GM12878 (cell line): ENCODE measurements around the gene GID8. TPM values are rescaled to one million over a fixed set of nuclear protein-coding genes. Genes with fewer than 3 reads are reported as not detected.

Source experiments
- ATAC-seq: fragments of 200-7000 bp; cut with Tn5 transposase; 3 replicates; pipeline ENCODE4 v1.9.1; 2020; ENCODE audit warnings: mild to moderate bottlenecking, moderate library complexity
- BruUV-seq: library from RNA; stranded (reverse); fragments of 400-500 nt; replicated peaks from 2 replicates; lab custom pipeline; 2021; lab: Mats Ljungman, UMichigan
- CTCF ChIA-PET: fragments of 300-600 bp; sonication (Branson Sonifier 250); formaldehyde crosslinking; extraction: SDS; loops from one replicate; lab custom pipeline; 2021; ENCODE audit warnings: inconsistent platforms; lab: Yijun Ruan, JAX
- POLR2A ChIA-PET: fragments of 350-600 bp; formaldehyde crosslinking; extraction: SDS; loops from one replicate; lab custom pipeline; 2021; ENCODE audit warnings: inconsistent platforms; lab: Charles Lee
- RAD21 ChIA-PET: fragments of 300-600 bp; sonication (Branson Sonifier 250); formaldehyde crosslinking; loops from one replicate; lab custom pipeline; 2023; ENCODE audit warnings: antibody characterized with exemption; ENCODE audit not compliant: unreplicated experiment; lab: Charles Lee
- SMC1A ChIA-PET: fragments of 300-600 bp; sonication (Branson Sonifier 250); formaldehyde crosslinking; loops from one replicate; lab custom pipeline; 2023; ENCODE audit not compliant: unreplicated experiment, uncharacterized antibody; lab: Charles Lee
- DNase-seq: peaks from one replicate; pipeline ENCODE4 v3.0.0-alpha.2; 2011; ENCODE audit warnings: low read depth, low spot score
- FAIRE-seq: peaks from 3 replicates; lab custom pipeline; 2011; peaks lifted over from hg19 to GRCh38; lab: Jason Lieb, UNC
- H2AFZ ChIP-seq: 2 replicates; pipeline ENCODE4 v1.6.0; 2011; ENCODE audit warnings: low read depth, low read length, control low read depth; ENCODE audit not compliant: control insufficient read depth
- H3K27ac ChIP-seq: 2 replicates; pipeline ENCODE4 v1.5.1; 2011; ENCODE audit warnings: control low read depth; ENCODE audit not compliant: control insufficient read depth, insufficient read depth
- H3K27me3 ChIP-seq, 2 experiments: replicated peaks in 1 of 2; 2 replicates each; pipeline versions ENCODE4 v1.6.0 to v1.6.1; 2011; ENCODE audit warnings: low read length in 1 of 2; ENCODE audit not compliant: control insufficient read depth in 2 of 2, insufficient read depth in 2 of 2
- H3K36me3 ChIP-seq, 2 experiments: 2 replicates each; pipeline ENCODE4 v1.5.1; 2011; ENCODE audit warnings: low read length in 1 of 2; ENCODE audit not compliant: control insufficient read depth in 2 of 2, insufficient read depth in 2 of 2
- H3K4me1 ChIP-seq: 2 replicates; pipeline ENCODE4 v1.6.1; 2011; ENCODE audit warnings: mild to moderate bottlenecking, low read length, moderate library complexity, mixed read lengths; ENCODE audit not compliant: control insufficient read depth, insufficient read depth
- H3K4me2 ChIP-seq: 2 replicates; pipeline ENCODE4 v1.6.0; 2011; ENCODE audit warnings: control low read depth; ENCODE audit not compliant: control insufficient read depth, insufficient read depth
- H3K4me3 ChIP-seq: fragments of 200-600 bp; sonication (generic); 2 replicates; pipeline ENCODE4 v1.5.1; 2016
- H3K79me2 ChIP-seq: 2 replicates; pipeline ENCODE4 v1.6.0; 2011; ENCODE audit warnings: low read length; ENCODE audit not compliant: control insufficient read depth, insufficient read depth
- H3K9ac ChIP-seq: 2 replicates; pipeline ENCODE4 v1.8.0; 2011; ENCODE audit warnings: low read length, control low read depth, mixed read lengths; ENCODE audit not compliant: control insufficient read depth, insufficient read depth
- H3K9me3 ChIP-seq: replicated peaks from 3 replicates; pipeline ENCODE4 v1.5.1; 2011; ENCODE audit warnings: mild to moderate bottlenecking, low read length; ENCODE audit not compliant: control insufficient read depth, insufficient read depth
- H4K20me1 ChIP-seq: 2 replicates; pipeline ENCODE4 v1.6.0; 2011; ENCODE audit not compliant: control insufficient read depth, insufficient read depth
- ASH2L ChIP-seq: fragments of 300-600, 200-600 bp; sonication (generic); IDR thresholded peaks from 2 replicates; pipeline ENCODE4 v1.6.1; 2017; ENCODE audit warnings: low read depth, mild to moderate bottlenecking, borderline replicate concordance
- BMI1 ChIP-seq: fragments of 450-650 bp; IDR thresholded peaks from 2 replicates; pipeline ENCODE4 v1.6.1; 2016; ENCODE audit warnings: mild to moderate bottlenecking, moderate library complexity, borderline replicate concordance
- CBFB ChIP-seq: IDR thresholded peaks from 2 replicates; pipeline ENCODE4 v1.6.1; 2016; ENCODE audit warnings: antibody characterized with exemption, low read depth
- CHD2 ChIP-seq: IDR thresholded peaks from 2 replicates; pipeline ENCODE4 v1.6.1; 2011; ENCODE audit warnings: low read depth, low read length, improper control_type of control experiment, borderline replicate concordance
- EGR1 ChIP-seq, 2 experiments: IDR thresholded peaks; 1 replicate in 1 of 2; 2 replicates in 1 of 2; pipeline ENCODE4 v1.6.1; 2011 to 2012; ENCODE audit warnings: low read depth in 2 of 2, low read length in 2 of 2, borderline replicate concordance in 1 of 2, mild to moderate bottlenecking in 1 of 2, moderate library complexity in 1 of 2
- FOS ChIP-seq: IDR thresholded peaks from 3 replicates; pipeline ENCODE4 v1.6.1; 2011; ENCODE audit warnings: borderline replicate concordance; ENCODE audit not compliant: insufficient read length; ENCODE audit errors: extremely low read depth
- FOXK2 ChIP-seq: fragments of 450-650 bp; IDR thresholded peaks from 2 replicates; pipeline ENCODE4 v1.6.1; 2017; ENCODE audit warnings: mild to moderate bottlenecking, moderate library complexity
- GABPA ChIP-seq: IDR thresholded peaks from 2 replicates; pipeline ENCODE4 v1.6.1; 2014; ENCODE audit warnings: antibody characterized with exemption, low read depth, mild to moderate bottlenecking, inconsistent platforms
- MEF2A ChIP-seq: IDR thresholded peaks from 2 replicates; pipeline ENCODE4 v1.6.1; 2011; ENCODE audit warnings: low read depth, mild to moderate bottlenecking, low read length, moderate library complexity; ENCODE audit not compliant: insufficient read depth
- NKRF ChIP-seq: fragments of 450-650 bp; conservative IDR thresholded peaks from 2 replicates; pipeline ENCODE4 v1.6.1; 2017; ENCODE audit warnings: mild to moderate bottlenecking, moderate library complexity
- NR2F1 ChIP-seq: fragments of 450-650 bp; conservative IDR thresholded peaks from 2 replicates; pipeline ENCODE4 v1.6.1; 2017; ENCODE audit warnings: mild to moderate bottlenecking
- PRDM15 ChIP-seq: fragments of 450-650 bp; formaldehyde crosslinking; IDR thresholded peaks from 2 replicates; pipeline ENCODE4 v1.4.0; 2020; ENCODE audit warnings: mild to moderate bottlenecking, moderate library complexity
- SIX5 ChIP-seq: IDR thresholded peaks from 2 replicates; pipeline ENCODE4 v1.6.1; 2011; ENCODE audit warnings: mild to moderate bottlenecking, low read depth, low read length, moderate library complexity; ENCODE audit not compliant: severe bottlenecking
- WGBS: methylation state at CpG from one replicate; pipeline ENCODE4 v1.1.6; 2016; ENCODE audit warnings: low lambda C conversion rate; ENCODE audit not compliant: insufficient replicate concordance, insufficient coverage; ENCODE audit errors: missing lambda C conversion rate; 5-methylcytosine and 5-hydroxymethylcytosine counted together
- in situ Hi-C: fragments of 300-500 bp; cut with MboI; formaldehyde crosslinking; loops from 9 replicates; pipeline ENCODE4 v1.14.3; 2018; ENCODE audit warnings: mixed read lengths
- intact Hi-C: fragments of 100-400 bp; cut with micrococcal nuclease; formaldehyde crosslinking; loops from one replicate; pipeline ENCODE4 v1.14.2; 2022; ENCODE audit not compliant: unreplicated experiment
- polyA plus RNA-seq, 11 experiments: library from polyadenylated mRNA; depleted of rRNA in 4 of 11; unstranded in 6 of 11; stranded (reverse) in 5 of 11; fragments of >200 nt; fragmentation: Nextera tagmentation in 4 of 11; fragmentation: Illumina TruSeq in 1 of 11; extraction: Ambion mirVana in 4 of 11; extraction: Trizol in 1 of 11; gene quantifications; 1 replicate in 1 of 11; 2 replicates in 10 of 11; pipeline versions ENCODE4 v1.2.1 to v1.2.3, GENCODE V29; 2011 to 2016; ENCODE audit warnings: inconsistent platforms in 2 of 11, missing spikeins in 2 of 11, low read depth in 1 of 11
- total RNA-seq, 4 experiments: library from RNA; depleted of rRNA in 3 of 4; stranded (reverse); fragments of >200 nt in 3 of 4; fragmentation: Illumina TruSeq in 1 of 4; extraction: Trizol in 1 of 4; gene quantifications; 2 replicates each; pipeline versions ENCODE4 v1.2.1 to v1.2.3, GENCODE V29; 2013 to 2021
- TF ChIP-seq, protein P1 (sequence below): fragments of 450-650 bp; IDR thresholded peaks from 2 replicates; pipeline ENCODE4 v1.6.1; 2017; ENCODE audit warnings: mild to moderate bottlenecking

The GID8 gene
- total and polyA plus RNA-seq, 10 of the 15 experiments (the other 5 are each of a cell fraction or from before 2014, with no cell fraction given): 12.0 to 33.8 (median 22.2) TPM

- DNase-seq: peak; percentile 82
- Histone ChIP-seq H3K4me2 (peak overlapping the region; percentile 90; the same call in 1 of the 2 replicates), H3K79me2 (peaks cover 87% of the 10 kb centered on the region), H3K27me3 (no peaks in the 10 kb centered on the region), H3K4me1 (0 out of 2 replicates have a peak, but pooled peaks cover 5% of the 10 kb centered on the region), H3K9ac (peak overlapping the region; percentile 93), H3K27ac (peak overlapping the region; percentile 90), H4K20me1 (no peaks in the 10 kb centered on the region), H2AFZ (peak overlapping the region; percentile 81), H3K9me3 (no peaks in the 10 kb centered on the region), H3K4me3 (peak overlapping the region; percentile 71), H3K36me3 (peaks cover 0 to 15% of the 10 kb centered on the region in 2 experiments; a peak in 2 of 4 replicates)
- in situ Hi-C loops (no loop called here), intact Hi-C loops (loop anchor here (2.0 kb wide), 1 partner anchor 15 kb away; the partner anchor contains the start of gene SLC17A9)
- ChIA-PET SMC1A (interaction anchor here (1.0 to 4.2 kb wide), 7 partner anchors 10 to 38 kb away, joined by 3 to 20 read pairs (median 5); partner anchors contain the start of gene SLC17A9), CTCF (interaction anchor here (0.7 to 3.1 kb wide), 9 partner anchors 11 to 71 kb away, joined by 3 to 10 read pairs (median 4); partner anchors contain the start of gene DIDO1), RAD21 (interaction anchor here (0.7 to 2.5 kb wide), 5 partner anchors 11 to 74 kb away, joined by 3 to 17 read pairs (median 4); partner anchors contain the start of gene SLC17A9), POLR2A (interaction anchor here (0.5 to 4.9 kb wide), 10 partner anchors 11 to 141 kb away, joined by 3 to 59 read pairs (median 4); partner anchors contain the start of genes DIDO1 and MRGBP)
- peak; percentile 91 for ATAC-seq
- WGBS: under 1% methylated on average over 71 of the region's 92 CpGs
- BruUV-seq: no TSS peak
- FAIRE-seq: peak; percentile 92
- TF ChIP-seq PRDM15 (no peak), FOXK2 (peak; percentile 19; the same call in 1 of the 2 replicates), CHD2 (peak; percentile 98), CBFB (peak; percentile 71; the same call in 1 of the 2 replicates), NR2F1 (no peak), BMI1 (no peak), GABPA (peak; percentile 81), FOS (no peak), NKRF (peak; percentile 78), SIX5 (peak; percentile 48), EGR1 (IDR thresholded peaks at IDR 0.05; ENCODE audit: borderline replicate concordance in 1 of 2, low read depth in 2 of 2, low read length in 2 of 2) (peak; percentile 20 to 95), ASH2L (no peak), MEF2A (no peak)
- TF ChIP-seq, protein P1, sequence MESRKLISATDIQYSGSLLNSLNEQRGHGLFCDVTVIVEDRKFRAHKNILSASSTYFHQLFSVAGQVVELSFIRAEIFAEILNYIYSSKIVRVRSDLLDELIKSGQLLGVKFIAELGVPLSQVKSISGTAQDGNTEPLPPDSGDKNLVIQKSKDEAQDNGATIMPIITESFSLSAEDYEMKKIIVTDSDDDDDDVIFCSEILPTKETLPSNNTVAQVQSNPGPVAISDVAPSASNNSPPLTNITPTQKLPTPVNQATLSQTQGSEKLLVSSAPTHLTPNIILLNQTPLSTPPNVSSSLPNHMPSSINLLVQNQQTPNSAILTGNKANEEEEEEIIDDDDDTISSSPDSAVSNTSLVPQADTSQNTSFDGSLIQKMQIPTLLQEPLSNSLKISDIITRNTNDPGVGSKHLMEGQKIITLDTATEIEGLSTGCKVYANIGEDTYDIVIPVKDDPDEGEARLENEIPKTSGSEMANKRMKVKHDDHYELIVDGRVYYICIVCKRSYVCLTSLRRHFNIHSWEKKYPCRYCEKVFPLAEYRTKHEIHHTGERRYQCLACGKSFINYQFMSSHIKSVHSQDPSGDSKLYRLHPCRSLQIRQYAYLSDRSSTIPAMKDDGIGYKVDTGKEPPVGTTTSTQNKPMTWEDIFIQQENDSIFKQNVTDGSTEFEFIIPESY: no peak
Measured at GRCh38 chr20:62937268-62938104, 461 bp upstream of the GID8 start.
